GM21717 (cell line): ENCODE results near the gene FOXP4.

Experiments
- ATAC-seq: cut with Tn5 transposase; IDR thresholded peaks from one replicate; pipeline ENCODE4 v1.9.1; 2021; ENCODE audit warnings: mild to moderate bottlenecking, moderate library complexity; ENCODE audit not compliant: unreplicated experiment

Gene FOXP4

GRCh38 chr6:41580690-41581089, 34.5 kb downstream of the FOXP4 start:
- no peak for ATAC-seq

- ATAC-seq: no peak
These were observed 35.3 kb downstream of the FOXP4 start for GRCh38 chr6:41581381-41581991.

- no peak for ATAC-seq
These were observed 36.4 kb downstream of the FOXP4 start for GRCh38 chr6:41582540-41582939.

GRCh38 chr6:41583565-41583964, 37.4 kb downstream of the FOXP4 start:
- no peak for ATAC-seq

- ATAC-seq: no peak
These were observed 38.0 kb downstream of the FOXP4 start for GRCh38 chr6:41584205-41584604.

GRCh38 chr6:41584668-41585205, 38.6 kb downstream of the FOXP4 start:
- ATAC-seq: no peak

- no peak for ATAC-seq
These were observed 39.4 kb downstream of the FOXP4 start for GRCh38 chr6:41585605-41586004.

- ATAC-seq: no peak
These were observed 40.2 kb downstream of the FOXP4 start for GRCh38 chr6:41586252-41587007.

- ATAC-seq: no peak
These were observed 41.1 kb downstream of the FOXP4 start for GRCh38 chr6:41587131-41587879.

GRCh38 chr6:41588111-41588510, 41.9 kb downstream of the FOXP4 start:
- ATAC-seq: no peak

- ATAC-seq: no peak
These were observed 43.0 kb downstream of the FOXP4 start for GRCh38 chr6:41589223-41589622.

GRCh38 chr6:41589636-41590622, 43.7 kb downstream of the FOXP4 start:
- no peak for ATAC-seq

- no peak for ATAC-seq
These were observed 44.9 kb downstream of the FOXP4 start for GRCh38 chr6:41591122-41591521.

- ATAC-seq: no peak
These were observed 45.8 kb downstream of the FOXP4 start for GRCh38 chr6:41591859-41592502.

GRCh38 chr6:41593406-41593805, 47.2 kb downstream of the FOXP4 start:
- no peak for ATAC-seq

GRCh38 chr6:41593839-41594238, 47.7 kb downstream of the FOXP4 start:
- ATAC-seq: no peak

- no peak for ATAC-seq
These were observed 48.1 kb downstream of the FOXP4 start for GRCh38 chr6:41594326-41594725.

GRCh38 chr6:41594766-41595165, 48.6 kb downstream of the FOXP4 start:
- no peak for ATAC-seq

GRCh38 chr6:41595166-41595565, 49.0 kb downstream of the FOXP4 start:
- ATAC-seq: no peak

- ATAC-seq: no peak
These were observed 50.0 kb downstream of the FOXP4 start for GRCh38 chr6:41596096-41596685.
